ENCODE results near the gene BTRC.

Gene BTRC

GRCh38 chr10:101353692-101354327 lies at the start of gene BTRC:
Gene BTRC (plus strand): TSS chr10:101354165. CDS start chr10:101354181, 16 bp downstream.
- peaks cover 7% of the 10 kb centered on the region for H3K4me1 ChIP-seq (ENCODE audit: insufficient read depth, poor library complexity, severe bottlenecking)
- no peaks in the 10 kb centered on the region for H3K36me3 ChIP-seq (ENCODE audit: low read depth)
- ATAC-seq (ENCODE audit: low read depth): peak; percentile 95
- TF ChIP-seq, protein P1, sequence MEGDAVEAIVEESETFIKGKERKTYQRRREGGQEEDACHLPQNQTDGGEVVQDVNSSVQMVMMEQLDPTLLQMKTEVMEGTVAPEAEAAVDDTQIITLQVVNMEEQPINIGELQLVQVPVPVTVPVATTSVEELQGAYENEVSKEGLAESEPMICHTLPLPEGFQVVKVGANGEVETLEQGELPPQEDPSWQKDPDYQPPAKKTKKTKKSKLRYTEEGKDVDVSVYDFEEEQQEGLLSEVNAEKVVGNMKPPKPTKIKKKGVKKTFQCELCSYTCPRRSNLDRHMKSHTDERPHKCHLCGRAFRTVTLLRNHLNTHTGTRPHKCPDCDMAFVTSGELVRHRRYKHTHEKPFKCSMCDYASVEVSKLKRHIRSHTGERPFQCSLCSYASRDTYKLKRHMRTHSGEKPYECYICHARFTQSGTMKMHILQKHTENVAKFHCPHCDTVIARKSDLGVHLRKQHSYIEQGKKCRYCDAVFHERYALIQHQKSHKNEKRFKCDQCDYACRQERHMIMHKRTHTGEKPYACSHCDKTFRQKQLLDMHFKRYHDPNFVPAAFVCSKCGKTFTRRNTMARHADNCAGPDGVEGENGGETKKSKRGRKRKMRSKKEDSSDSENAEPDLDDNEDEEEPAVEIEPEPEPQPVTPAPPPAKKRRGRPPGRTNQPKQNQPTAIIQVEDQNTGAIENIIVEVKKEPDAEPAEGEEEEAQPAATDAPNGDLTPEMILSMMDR (IDR thresholded peaks at IDR 0.05; ENCODE audit: poor library complexity, severe bottlenecking): no peak
- no peaks in the 10 kb centered on the region for H3K27me3 ChIP-seq (ENCODE audit: insufficient read depth, poor library complexity, severe bottlenecking)
- no peaks in the 10 kb centered on the region for H3K9me3 ChIP-seq (ENCODE audit: severe bottlenecking)
- peak within 1 kb of the TSS; percentile 60 for H3K27ac ChIP-seq (ENCODE audit: poor library complexity, severe bottlenecking)
- peak within 1 kb of the TSS; percentile 79 for H3K4me3 ChIP-seq (ENCODE audit: severe bottlenecking)
- peak; percentile 95 for DNase-seq (ENCODE audit: low spot score)

GRCh38 chr10:101304316-101304715 lies 49.6 kb upstream of the BTRC start:
- no peaks in the 10 kb centered on the region for H3K27me3 ChIP-seq (ENCODE audit: insufficient read depth, poor library complexity, severe bottlenecking)
- no peak overlapping the region for H3K4me3 ChIP-seq (ENCODE audit: severe bottlenecking)
- ATAC-seq (ENCODE audit: low read depth): no peak
- H3K9me3 ChIP-seq (ENCODE audit: severe bottlenecking): no peaks in the 10 kb centered on the region
- TF ChIP-seq, protein P1 (IDR thresholded peaks at IDR 0.05; ENCODE audit: poor library complexity, severe bottlenecking): no peak
- H3K27ac ChIP-seq (ENCODE audit: poor library complexity, severe bottlenecking): no peak overlapping the region
- H3K36me3 ChIP-seq (ENCODE audit: low read depth): no peaks in the 10 kb centered on the region
- DNase-seq (ENCODE audit: low spot score): no peak
- H3K4me1 ChIP-seq (ENCODE audit: insufficient read depth, poor library complexity, severe bottlenecking): peaks cover 7% of the 10 kb centered on the region

DNA sequence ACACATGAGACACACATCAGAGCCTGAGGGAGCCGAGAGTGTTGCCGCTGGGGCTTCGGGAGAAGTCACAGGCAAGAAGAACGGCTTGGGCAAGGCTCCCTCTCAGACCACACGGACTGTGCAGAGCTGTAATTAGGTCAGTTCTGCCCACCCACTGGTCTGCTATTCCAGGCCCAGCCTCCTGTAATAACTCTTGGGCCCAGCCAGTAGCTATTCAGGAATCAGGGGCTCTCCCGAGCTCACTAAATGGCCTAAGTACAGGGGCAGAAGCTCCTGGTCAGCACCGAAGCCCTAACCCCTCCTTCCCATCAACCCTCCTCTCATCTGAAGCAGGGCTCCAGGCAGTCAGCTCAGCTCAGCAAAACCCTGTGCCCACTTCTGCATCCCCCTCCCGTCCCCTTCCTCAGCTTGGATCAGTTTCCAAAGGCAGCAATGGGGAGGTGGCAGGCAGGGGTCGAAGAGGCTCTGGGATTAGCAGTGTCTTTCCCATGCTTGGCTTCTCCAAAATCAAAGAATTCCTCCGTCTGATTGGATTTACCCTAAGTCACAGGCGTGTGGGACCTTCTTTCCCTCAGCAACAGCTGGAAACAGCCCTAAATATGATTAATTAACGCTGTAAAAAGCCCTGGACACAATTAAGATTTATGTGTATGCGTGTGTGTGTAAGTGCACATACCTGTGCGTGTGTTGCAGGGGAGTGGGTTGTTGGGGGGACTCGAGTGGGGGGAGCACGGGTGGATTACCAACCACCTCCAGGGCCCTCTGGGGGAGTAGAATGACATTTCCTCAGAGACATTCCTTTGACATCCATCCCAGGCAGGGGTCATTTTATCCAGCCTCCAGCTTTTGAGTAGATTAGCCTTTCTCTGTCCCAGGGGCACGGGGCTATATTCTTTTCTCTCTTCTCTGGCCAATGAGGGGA lies 48.4 kb upstream of the BTRC start:
- Histone ChIP-seq H3K36me3 (ENCODE audit: low read depth) (no peaks in the 10 kb centered on the region), H3K9me3 (ENCODE audit: severe bottlenecking) (no peaks in the 10 kb centered on the region), H3K4me3 (ENCODE audit: severe bottlenecking) (no peak overlapping the region), H3K27ac (ENCODE audit: poor library complexity, severe bottlenecking) (no peak overlapping the region), H3K4me1 (ENCODE audit: insufficient read depth, poor library complexity, severe bottlenecking) (peaks cover 7% of the 10 kb centered on the region), H3K27me3 (ENCODE audit: insufficient read depth, poor library complexity, severe bottlenecking) (no peaks in the 10 kb centered on the region)
- TF ChIP-seq, protein P1 (IDR thresholded peaks at IDR 0.05; ENCODE audit: poor library complexity, severe bottlenecking): no peak
- DNase-seq (ENCODE audit: low spot score) (no peak), ATAC-seq (ENCODE audit: low read depth) (no peak)

DNA sequence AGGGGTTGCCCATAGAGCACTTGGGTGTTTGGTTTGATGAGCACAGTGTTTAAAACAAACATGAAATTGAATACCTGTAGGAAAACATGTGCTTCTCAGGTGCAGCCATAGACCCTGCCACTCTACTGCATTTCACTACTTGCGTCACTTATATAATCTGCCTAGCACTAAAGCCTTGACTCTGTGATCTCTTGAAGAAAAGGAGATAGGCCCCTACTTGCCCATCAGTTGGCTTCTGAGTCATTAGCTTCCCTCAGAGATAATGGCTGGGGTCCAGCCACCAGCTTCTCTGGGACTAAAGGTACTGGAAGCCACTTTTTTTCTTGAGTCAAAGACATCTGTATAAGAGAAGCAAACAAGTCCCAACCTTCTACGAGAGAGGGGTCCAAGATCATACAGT lies 45.9 kb upstream of the BTRC start:
- Histone ChIP-seq H3K9me3 (ENCODE audit: severe bottlenecking) (no peaks in the 10 kb centered on the region), H3K4me1 (ENCODE audit: insufficient read depth, poor library complexity, severe bottlenecking) (peaks cover 7% of the 10 kb centered on the region), H3K27ac (ENCODE audit: poor library complexity, severe bottlenecking) (no peak overlapping the region), H3K4me3 (ENCODE audit: severe bottlenecking) (no peak overlapping the region), H3K27me3 (ENCODE audit: insufficient read depth, poor library complexity, severe bottlenecking) (no peaks in the 10 kb centered on the region), H3K36me3 (ENCODE audit: low read depth) (no peaks in the 10 kb centered on the region)
- ATAC-seq (ENCODE audit: low read depth) (peak; percentile 69), DNase-seq (ENCODE audit: low spot score) (no peak)
- TF ChIP-seq, protein P1 (IDR thresholded peaks at IDR 0.05; ENCODE audit: poor library complexity, severe bottlenecking): no peak

Data from RWPE2 (cell line).